Neuronal stem cell (in vitro differentiated cells): ENCODE data around the gene TMEM59L.

ENCODE experiments used
- DNase-seq: peaks from one replicate; pipeline ENCODE4 v3.0.0-alpha.2; 2013; ENCODE audit warnings: low spot score
- H2AFZ ChIP-seq: one replicate; pipeline ENCODE4 v1.6.1; 2013; ENCODE audit warnings: mild to moderate bottlenecking, low read length, inconsistent platforms
- H2AK5ac ChIP-seq: 2 replicates; pipeline ENCODE4 v1.6.1; 2013; ENCODE audit warnings: low read depth, mild to moderate bottlenecking, inconsistent platforms, low read length, moderate library complexity, mixed read lengths
- H2BK120ac ChIP-seq: 2 replicates; pipeline ENCODE4 v1.6.1; 2013; ENCODE audit warnings: low read depth, mild to moderate bottlenecking, inconsistent platforms, low read length, moderate library complexity, mixed read lengths
- H2BK12ac ChIP-seq: one replicate; pipeline ENCODE4 v1.6.1; 2013; ENCODE audit warnings: low read length, inconsistent platforms
- H2BK15ac ChIP-seq: 2 replicates; pipeline ENCODE4 v1.6.1; 2013; ENCODE audit warnings: mild to moderate bottlenecking, low read length, inconsistent platforms, mixed read lengths
- H2BK5ac ChIP-seq: one replicate; pipeline ENCODE4 v1.6.1; 2013; ENCODE audit warnings: inconsistent platforms, mild to moderate bottlenecking, low read length, moderate library complexity
- H3K14ac ChIP-seq: one replicate; pipeline ENCODE4 v1.6.1; 2013; ENCODE audit warnings: low read length, inconsistent platforms
- H3K18ac ChIP-seq: 2 replicates; pipeline ENCODE4 v1.6.1; 2013; ENCODE audit warnings: low read length, inconsistent platforms
- H3K23ac ChIP-seq: 2 replicates; pipeline ENCODE4 v1.6.1; 2013; ENCODE audit warnings: low read depth, mild to moderate bottlenecking, mixed read lengths, low read length, inconsistent platforms; ENCODE audit not compliant: poor library complexity
- H3K27ac ChIP-seq: replicated peaks from 3 replicates; pipeline ENCODE4 v1.5.1; 2013; ENCODE audit warnings: low read length, inconsistent platforms
- H3K27me3 ChIP-seq, 3 experiments: 2 replicates each; pipeline ENCODE4 v1.6.1; 2013; ENCODE audit warnings: low read length in 3 of 3, mild to moderate bottlenecking in 2 of 3, inconsistent platforms in 1 of 3, low read depth in 1 of 3, mixed read lengths in 1 of 3, moderate library complexity in 1 of 3; ENCODE audit not compliant: control insufficient read depth in 3 of 3, insufficient read depth in 3 of 3
- H3K36me3 ChIP-seq, 2 donors: replicated peaks in 1 of 2; 2 replicates each; pipeline ENCODE4 v1.6.1; 2013; ENCODE audit warnings: low read length in 2 of 2; ENCODE audit not compliant: control insufficient read depth in 2 of 2, insufficient read depth in 2 of 2
- H3K4ac ChIP-seq: 2 replicates; pipeline ENCODE4 v1.6.1; 2013; ENCODE audit warnings: inconsistent platforms, mild to moderate bottlenecking, low read length, moderate library complexity
- H3K4me1 ChIP-seq, 2 donors: 1 replicate in 1 of 2; 2 replicates in 1 of 2; pipeline ENCODE4 v1.6.1; 2013; ENCODE audit warnings: low read length in 2 of 2, low read depth in 1 of 2; ENCODE audit not compliant: control insufficient read depth in 2 of 2, insufficient read depth in 1 of 2
- H3K4me2 ChIP-seq: one replicate; pipeline ENCODE4 v1.6.1; 2013; ENCODE audit warnings: mild to moderate bottlenecking, low read length, inconsistent platforms; ENCODE audit not compliant: insufficient read depth, poor library complexity, severe bottlenecking
- H3K4me3 ChIP-seq, 2 donors: 2 replicates each; pipeline ENCODE4 v1.5.1; 2013; ENCODE audit warnings: low read length in 2 of 2, mild to moderate bottlenecking in 2 of 2, inconsistent platforms in 1 of 2, moderate library complexity in 1 of 2
- H3K79me1 ChIP-seq: one replicate; pipeline ENCODE4 v1.6.1; 2013; ENCODE audit warnings: low read depth, mild to moderate bottlenecking, inconsistent platforms, low read length, moderate library complexity
- H3K9ac ChIP-seq: one replicate; pipeline ENCODE4 v1.6.1; 2013; ENCODE audit warnings: mild to moderate bottlenecking, low read depth, low read length, inconsistent platforms; ENCODE audit not compliant: poor library complexity
- H3K9me3 ChIP-seq, 2 donors: replicated peaks in 1 of 2; 2 replicates each; pipeline versions ENCODE3 to v1.6.1; 2013; ENCODE audit warnings: low read length in 2 of 2, mild to moderate bottlenecking in 2 of 2, inconsistent platforms in 1 of 2, low read depth in 1 of 2, mixed read lengths in 1 of 2, moderate library complexity in 1 of 2; ENCODE audit not compliant: control insufficient read depth in 2 of 2, insufficient read depth in 1 of 2
- H4K8ac ChIP-seq: one replicate; pipeline ENCODE4 v1.6.1; 2013; ENCODE audit warnings: low read depth, mild to moderate bottlenecking, inconsistent platforms, low read length, moderate library complexity
- H4K91ac ChIP-seq: one replicate; pipeline ENCODE4 v1.6.1; 2013; ENCODE audit warnings: low read length, low read depth, mild to moderate bottlenecking, inconsistent platforms; ENCODE audit not compliant: poor library complexity
- WGBS, 2 donors: extraction: QIAGEN DNeasy Blood & Tissue Kit; methylation state at CpG; one replicate each; pipeline ENCODE4 v1.1.7; 2013; ENCODE audit warnings: missing lambda C conversion rate in 2 of 2, mixed read lengths in 1 of 2; ENCODE audit not compliant: insufficient read length in 2 of 2, insufficient replicate concordance in 1 of 2; ENCODE audit errors: extremely low coverage in 2 of 2; 5-methylcytosine and 5-hydroxymethylcytosine counted together

Gene TMEM59L

GRCh38 chr19:18663940-18664530 lies 51.4 kb downstream of the TMEM59L start:
- Histone ChIP-seq H3K36me3 (peaks cover 11 to 31% of the 10 kb centered on the region in 2 donors), H4K91ac (no peak overlapping the region), H3K27ac (peak overlapping the region; percentile 14), H3K9ac (no peak overlapping the region), H2BK15ac (peak overlapping the region; percentile 85), H3K4me3 (peak overlapping the region in 1 of 2 donors; percentile 6), H2BK5ac (peak overlapping the region; percentile 75), H3K4me1 (peaks cover 8 to 17% of the 10 kb centered on the region in 2 donors), H2BK12ac (peak overlapping the region; percentile 22), H3K18ac (peak overlapping the region; percentile 85), H3K79me1 (peaks cover 8% of the 10 kb centered on the region), H2AFZ (no peak overlapping the region), H4K8ac (no peak overlapping the region), H3K23ac (peak overlapping the region; percentile 5), H2AK5ac (no peak overlapping the region), H3K4me2 (no peak overlapping the region), H2BK120ac (no peak overlapping the region), H3K9me3 (peaks cover 0 to 2% of the 10 kb centered on the region in 2 donors), H3K14ac (no peak overlapping the region), H3K27me3 (no peaks in the 10 kb centered on the region), H3K4ac (no peak overlapping the region)
- DNase-seq: no peak
- WGBS, 2 donors: no CpG with 5 or more reads among the region's 14 CpGs

GRCh38 chr19:18665771-18666202 lies 53.1 kb downstream of the TMEM59L start:
- no peak overlapping the region for H2AFZ ChIP-seq
- peaks cover 0 to 2% of the 10 kb centered on the region in 2 donors for H3K9me3 ChIP-seq
- H3K27ac ChIP-seq: no peak overlapping the region
- H2BK15ac ChIP-seq: no peak overlapping the region
- H3K14ac ChIP-seq: no peak overlapping the region
- H4K91ac ChIP-seq: no peak overlapping the region
- H2BK120ac ChIP-seq: no peak overlapping the region
- peak overlapping the region; percentile 13 for H2BK5ac ChIP-seq
- H2BK12ac ChIP-seq: no peak overlapping the region
- no peak overlapping the region for H2AK5ac ChIP-seq
- no peak overlapping the region for H3K4me2 ChIP-seq
- no peak overlapping the region for H3K18ac ChIP-seq
- H3K79me1 ChIP-seq: peaks cover 8% of the 10 kb centered on the region
- DNase-seq: no peak
- no peak overlapping the region for H3K9ac ChIP-seq
- peaks cover 4 to 12% of the 10 kb centered on the region in 2 donors for H3K4me1 ChIP-seq
- H3K23ac ChIP-seq: no peak overlapping the region
- H3K4ac ChIP-seq: no peak overlapping the region
- peaks cover 11 to 46% of the 10 kb centered on the region in 2 donors for H3K36me3 ChIP-seq
- H3K4me3 ChIP-seq: no peak overlapping the region
- no peaks in the 10 kb centered on the region for H3K27me3 ChIP-seq
- H4K8ac ChIP-seq: no peak overlapping the region
- WGBS, 2 donors: no CpG with 5 or more reads among the region's 22 CpGs

DNA sequence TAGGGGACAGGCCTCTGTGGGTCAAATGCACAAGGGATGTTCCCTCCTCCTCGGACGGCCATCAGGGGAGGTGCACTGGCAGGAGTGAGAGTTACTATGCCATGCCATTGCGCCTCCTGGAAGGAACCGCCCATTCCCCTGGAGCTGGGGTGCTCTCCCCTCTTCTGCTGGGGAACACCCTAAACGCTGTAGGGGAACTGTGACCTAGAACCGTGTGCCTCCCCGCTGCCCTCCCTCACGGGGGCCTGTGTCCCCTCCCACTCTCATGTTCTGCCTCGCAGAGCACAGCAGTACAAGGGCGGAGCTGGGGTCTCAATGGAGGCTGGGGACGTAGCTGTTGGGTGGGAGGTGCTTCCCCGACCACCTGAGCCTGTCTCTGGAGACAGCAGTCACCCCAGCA lies 53.6 kb downstream of the TMEM59L start:
- Histone ChIP-seq H4K8ac (no peak overlapping the region), H3K18ac (no peak overlapping the region), H2AFZ (no peak overlapping the region), H3K14ac (no peak overlapping the region), H2AK5ac (peak overlapping the region; percentile 25), H4K91ac (no peak overlapping the region), H3K27ac (no peak overlapping the region), H3K4me3 (no peak overlapping the region), H2BK12ac (no peak overlapping the region), H3K4me2 (no peak overlapping the region), H3K36me3 (peaks cover 11 to 51% of the 10 kb centered on the region in 2 donors), H3K4ac (no peak overlapping the region), H3K4me1 (peaks cover 4 to 12% of the 10 kb centered on the region in 2 donors), H2BK120ac (no peak overlapping the region), H3K23ac (no peak overlapping the region), H2BK5ac (peak overlapping the region; percentile 13), H3K79me1 (peaks cover 8% of the 10 kb centered on the region), H2BK15ac (no peak overlapping the region), H3K9ac (no peak overlapping the region), H3K27me3 (no peaks in the 10 kb centered on the region), H3K9me3 (peaks cover 0 to 2% of the 10 kb centered on the region in 2 donors)
- no CpG with 5 or more reads among the region's 12 CpGs for WGBS, 2 donors
- DNase-seq: no peak

DNA sequence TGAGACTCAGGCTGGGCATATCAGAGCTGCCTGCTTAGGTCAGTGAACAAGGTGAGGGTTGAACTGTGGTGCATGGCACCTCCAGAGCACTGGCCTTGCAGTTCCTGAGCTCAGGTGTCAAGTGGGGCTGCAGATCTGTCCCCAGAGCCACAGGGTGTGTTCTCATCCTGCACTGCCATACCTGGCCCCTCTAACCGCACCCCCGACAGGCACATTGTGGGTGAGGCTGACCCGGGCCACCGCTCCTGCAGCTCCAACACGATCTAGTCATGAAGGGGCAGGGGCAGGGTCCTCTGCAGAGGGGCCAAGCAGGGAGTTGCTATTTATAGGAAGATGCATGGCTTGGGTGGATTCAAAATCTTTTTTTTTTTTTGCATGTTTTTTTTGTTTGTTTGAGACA lies 54.1 kb downstream of the TMEM59L start:
- no peak overlapping the region for H3K27ac ChIP-seq
- H3K23ac ChIP-seq: peak overlapping the region; percentile 52
- H2BK5ac ChIP-seq: no peak overlapping the region
- no peak overlapping the region for H4K91ac ChIP-seq
- H2BK120ac ChIP-seq: no peak overlapping the region
- H2BK12ac ChIP-seq: no peak overlapping the region
- no peak overlapping the region for H3K4me3 ChIP-seq
- H3K79me1 ChIP-seq: peaks cover 11% of the 10 kb centered on the region
- no peak overlapping the region for H2BK15ac ChIP-seq
- H3K4me2 ChIP-seq: no peak overlapping the region
- no peak overlapping the region for H3K18ac ChIP-seq
- peaks cover 6 to 12% of the 10 kb centered on the region in 2 donors for H3K4me1 ChIP-seq
- DNase-seq: no peak
- WGBS, 2 donors: no CpG with 5 or more reads among the region's 5 CpGs
- no peak overlapping the region for H3K14ac ChIP-seq
- peaks cover 0 to 2% of the 10 kb centered on the region in 2 donors for H3K9me3 ChIP-seq
- no peak overlapping the region for H2AFZ ChIP-seq
- H4K8ac ChIP-seq: no peak overlapping the region
- H3K27me3 ChIP-seq: no peaks in the 10 kb centered on the region
- peaks cover 13 to 54% of the 10 kb centered on the region in 2 donors for H3K36me3 ChIP-seq
- no peak overlapping the region for H3K4ac ChIP-seq
- H2AK5ac ChIP-seq: peak overlapping the region; percentile 25
- H3K9ac ChIP-seq: no peak overlapping the region
